ENCODE results near the gene AGAP1.

- no peak for TF ChIP-seq CTCF (IDR thresholded peaks at IDR 0.05)
- TF ChIP-seq POLR2AphosphoS5 (IDR thresholded peaks at IDR 0.05), result no peak
Observed at GRCh38 chr2:235514627-235515363, 21.0 kb downstream of the AGAP1 start.
